Activated gamma-delta T cell treated with Interleukin-2 at 50 U/mL for 16 hours (primary cell): ENCODE measurements around the gene TEAD1.

Experiments
- DNase-seq: peaks from one replicate; pipeline ENCODE4 v3.0.0-alpha.2; 2020

Gene TEAD1

GRCh38 chr11:12914400-12914912, 240.2 kb downstream of the TEAD1 start:
- DNase-seq: no peak

- no peak for DNase-seq
Observed at GRCh38 chr11:12915093-12915492, 240.9 kb downstream of the TEAD1 start.

- no peak for DNase-seq
Observed at GRCh38 chr11:12917822-12918221, 243.6 kb downstream of the TEAD1 start.

- no peak for DNase-seq
Observed at GRCh38 chr11:12918667-12919066, 244.4 kb downstream of the TEAD1 start.

- DNase-seq: no peak
Observed at GRCh38 chr11:12922418-12922817, 248.2 kb downstream of the TEAD1 start.

GRCh38 chr11:12922980-12923507, 248.8 kb downstream of the TEAD1 start:
- DNase-seq: no peak

- DNase-seq: no peak
Observed at GRCh38 chr11:12924650-12925049, 250.4 kb downstream of the TEAD1 start.

GRCh38 chr11:12925520-12925919, 251.3 kb downstream of the TEAD1 start:
- DNase-seq: no peak

GRCh38 chr11:12927221-12927620, 253.0 kb downstream of the TEAD1 start:
- DNase-seq: no peak

- no peak for DNase-seq
Observed at GRCh38 chr11:12927886-12928285, 253.7 kb downstream of the TEAD1 start.

- DNase-seq: no peak
Observed at GRCh38 chr11:12930850-12931249, 256.6 kb downstream of the TEAD1 start.

GRCh38 chr11:12932485-12932884, 258.3 kb downstream of the TEAD1 start:
- DNase-seq: no peak

- no peak for DNase-seq
Observed at GRCh38 chr11:12936200-12936599, 262.0 kb downstream of the TEAD1 start.

- no peak for DNase-seq
Observed at GRCh38 chr11:12938590-12939247, 264.5 kb downstream of the TEAD1 start.

- DNase-seq: no peak
Observed at GRCh38 chr11:12941671-12942070, 267.4 kb downstream of the TEAD1 start.

- DNase-seq: no peak
Observed at GRCh38 chr11:12942157-12942556, 267.9 kb downstream of the TEAD1 start.

- no peak for DNase-seq
Observed at GRCh38 chr11:12943311-12943710, 269.1 kb downstream of the TEAD1 start.

- DNase-seq: no peak
Observed at GRCh38 chr11:12944889-12945288, 270.7 kb downstream of the TEAD1 start.

- no peak for DNase-seq
Observed at GRCh38 chr11:12949453-12949852, 275.2 kb downstream of the TEAD1 start.

- no peak for DNase-seq
Observed at GRCh38 chr11:12950670-12951069, 276.4 kb downstream of the TEAD1 start.

- DNase-seq: no peak
Observed at GRCh38 chr11:12951376-12951775, 277.2 kb downstream of the TEAD1 start.

- no peak for DNase-seq
Observed at GRCh38 chr11:12952094-12952493, 277.9 kb downstream of the TEAD1 start.

- DNase-seq: no peak
Observed at GRCh38 chr11:12958986-12959385, 284.8 kb downstream of the TEAD1 start.

GRCh38 chr11:12961615-12962014, 287.4 kb downstream of the TEAD1 start:
- DNase-seq: no peak

- no peak for DNase-seq
Observed at GRCh38 chr11:12962306-12962705, 288.1 kb downstream of the TEAD1 start.
